Heart left ventricle (tissue), 16 donors: ENCODE data around the gene CCNY. TPM values are rescaled to one million over a fixed set of nuclear protein-coding genes. Genes with fewer than 3 reads are reported as not detected.

Experiments
- ATAC-seq, 4 donors: fragments of 200-7000 bp; cut with Tn5 transposase; one replicate each; pipeline ENCODE4 v1.9.1; 2020 to 2022; ENCODE audit warnings: moderate library complexity in 4 of 4, mild to moderate bottlenecking in 3 of 4, moderate number of reproducible peaks in 1 of 4
- DNase-seq, 5 donors: peaks; one replicate each; pipeline ENCODE4 v3.0.0-alpha.2; 2020
- H3K27ac ChIP-seq, 12 donors: fragments of 200-600 bp; sonication (generic) in 4 of 12; one replicate each; pipeline versions ENCODE4 v1.5.0 to v1.8.0; 2016 to 2022; ENCODE audit warnings: mild to moderate bottlenecking in 2 of 12
- H3K27me3 ChIP-seq, 9 donors: fragments of 200-600 bp; sonication (generic) in 2 of 9; one replicate each; pipeline versions ENCODE4 v1.5.1 to v1.8.0; 2016 to 2022; ENCODE audit warnings: mild to moderate bottlenecking in 3 of 9
- H3K36me3 ChIP-seq, 9 donors: fragments of 200-600 bp; sonication (generic) in 2 of 9; one replicate each; pipeline versions ENCODE4 v1.5.0 to v1.8.0; 2018 to 2022; ENCODE audit warnings: mild to moderate bottlenecking in 2 of 9
- H3K4me1 ChIP-seq, 12 donors: fragments of 200-600 bp; sonication (generic) in 4 of 12; one replicate each; pipeline versions ENCODE4 v1.5.0 to v1.8.0; 2016 to 2022; ENCODE audit warnings: mild to moderate bottlenecking in 3 of 12
- H3K4me3 ChIP-seq, 12 donors: fragments of 200-600 bp; sonication (generic) in 4 of 12; one replicate each; pipeline versions ENCODE4 v1.5.0 to v1.8.0; 2017 to 2022; ENCODE audit warnings: mild to moderate bottlenecking in 9 of 12, moderate library complexity in 4 of 12
- H3K9me3 ChIP-seq, 12 donors: fragments of 200-600 bp; sonication (generic) in 4 of 12; one replicate each; pipeline versions ENCODE4 v1.5.0 to v1.8.0; 2016 to 2022; ENCODE audit warnings: mild to moderate bottlenecking in 1 of 12
- POLR2A ChIP-seq, 2 donors: fragments of 450-650 bp; IDR thresholded peaks; one replicate each; pipeline ENCODE4 v1.6.1; 2017; ENCODE audit warnings: antibody characterized with exemption in 2 of 2, mild to moderate bottlenecking in 2 of 2, moderate library complexity in 2 of 2
- WGBS, 4 donors: extraction: QIAGEN DNeasy Blood & Tissue Kit in 2 of 4; methylation state at CpG; one replicate each; pipeline versions ENCODE4 v1.1.5 to v1.1.7; 2013 to 2018; 5-methylcytosine and 5-hydroxymethylcytosine counted together
- intact Hi-C, 10 donors: fragments of 100-400 bp; cut with DNase I; formaldehyde crosslinking; loops; one replicate each; pipeline versions ENCODE4 v1.11.1 to v1.14.2; 2022
- polyA plus RNA-seq, 2 donors: library from polyadenylated mRNA; stranded (reverse); fragments of 200-250 nt; gene quantifications; one replicate each; pipeline ENCODE4 v1.2.3, GENCODE V29; 2013
- total RNA-seq, 9 donors: library from RNA; depleted of rRNA in 2 of 9; stranded (reverse); fragments of >200 nt in 2 of 9; fragmentation: NEBNext Ultra II Directional in 3 of 9; extraction: Animal tissue kit (Norgen Biotek cat#: 25700) in 3 of 9; gene quantifications; one replicate each; pipeline versions ENCODE4 v1.1.0 to v1.2.4, GENCODE V29; 2016 to 2023
- TF ChIP-seq, protein P1 (sequence below), 12 donors: fragments of 200-600 bp; sonication (generic) in 4 of 12; IDR thresholded peaks; one replicate each; pipeline versions ENCODE4 v1.5.0 to v1.8.0; 2018 to 2022; ENCODE audit warnings: antibody characterized with exemption in 12 of 12, mild to moderate bottlenecking in 5 of 12
- donor health status: ischemic (EF 13 %, LVEDD 7.1; RV severe dilation, severe dysfunction).
- donor health status: healthy with polysubstance abuse.
- donor health status: DM: no; HTN: yes; CAD: no.
- donor health status: DM: no; HTN: no; CAD: no.
- donor health status: ischemic (EF 25% LVEDD 6.9; RV normal size, moderate dysfunction).
- donor health status: ischemic (EF 25% LVEDD 5.7; RV mildly dilated, moderate dysfunction).
- donor health status: healthy.
- donor health status: DM: yes; HTN: yes; CAD: no.
- donor health status: ischemic (EF 35%, LVEDD 5.7; RV mildly dilated, moderate dysfunction).
- donor health status: nonischemic (EF 11% LVEDD 7.7; RV severe dilation, severe dysfunction).
- donor health status: DM: yes; HTN: yes; CAD: no.
- donor health status: PGD.
- donor health status: ischemic (EF 29% LVEDD 5.4; RV normal size, mild dysfunction).
- donor health status: nonischemic (EF 23%, LVEDD 6.1; RV moderate dilation, normal function).

The CCNY gene
- total and polyA plus RNA-seq, 11 donors = 26.4 to 106 (median 80.7) TPM

DNA sequence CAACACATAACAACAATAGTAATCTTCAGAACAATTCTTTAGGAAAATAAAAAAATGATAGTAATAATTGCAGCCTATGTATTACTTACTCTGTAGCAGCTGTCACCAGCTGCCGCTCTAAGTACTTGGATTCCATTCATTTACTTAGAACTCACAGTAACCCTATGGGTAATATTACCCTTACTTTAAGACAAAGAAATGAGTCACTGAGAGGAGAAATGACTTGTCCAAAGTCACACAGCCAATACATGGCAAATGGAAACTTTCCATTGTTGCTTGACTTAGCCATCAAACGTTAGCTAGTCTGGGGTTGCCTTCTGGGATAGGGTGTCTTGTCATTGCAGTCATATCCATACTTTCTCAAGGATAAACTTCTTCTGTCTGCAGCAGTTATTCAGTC is 3.6 kb downstream of the CCNY start:
- Histone ChIP-seq H3K36me3 (no peaks in the 10 kb centered on the region), H3K27me3 (no peaks in the 10 kb centered on the region), H3K4me1 (peaks cover 15 to 72% (median 60%) of the 10 kb centered on the region in 12 donors), H3K9me3 (no peaks in the 10 kb centered on the region), H3K4me3 (no peak overlapping the region), H3K27ac (peak overlapping the region in 1 of 12 donors; percentile 11)
- 57 to 72% (median 65%) methylated on average over 2 of the region's 2 CpGs for WGBS, 4 donors
- ATAC-seq (no peak), DNase-seq (no peak)
- intact Hi-C loops = loop anchor here (5.0 to 10.0 kb wide), 9 partner anchors 32 to 225 kb away; no protein-coding TSS in a partner anchor
- TF ChIP-seq POLR2A (IDR thresholded peaks at IDR 0.05) = no peak
- TF ChIP-seq, protein P1, sequence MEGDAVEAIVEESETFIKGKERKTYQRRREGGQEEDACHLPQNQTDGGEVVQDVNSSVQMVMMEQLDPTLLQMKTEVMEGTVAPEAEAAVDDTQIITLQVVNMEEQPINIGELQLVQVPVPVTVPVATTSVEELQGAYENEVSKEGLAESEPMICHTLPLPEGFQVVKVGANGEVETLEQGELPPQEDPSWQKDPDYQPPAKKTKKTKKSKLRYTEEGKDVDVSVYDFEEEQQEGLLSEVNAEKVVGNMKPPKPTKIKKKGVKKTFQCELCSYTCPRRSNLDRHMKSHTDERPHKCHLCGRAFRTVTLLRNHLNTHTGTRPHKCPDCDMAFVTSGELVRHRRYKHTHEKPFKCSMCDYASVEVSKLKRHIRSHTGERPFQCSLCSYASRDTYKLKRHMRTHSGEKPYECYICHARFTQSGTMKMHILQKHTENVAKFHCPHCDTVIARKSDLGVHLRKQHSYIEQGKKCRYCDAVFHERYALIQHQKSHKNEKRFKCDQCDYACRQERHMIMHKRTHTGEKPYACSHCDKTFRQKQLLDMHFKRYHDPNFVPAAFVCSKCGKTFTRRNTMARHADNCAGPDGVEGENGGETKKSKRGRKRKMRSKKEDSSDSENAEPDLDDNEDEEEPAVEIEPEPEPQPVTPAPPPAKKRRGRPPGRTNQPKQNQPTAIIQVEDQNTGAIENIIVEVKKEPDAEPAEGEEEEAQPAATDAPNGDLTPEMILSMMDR (IDR thresholded peaks at IDR 0.05) = no peak

DNA sequence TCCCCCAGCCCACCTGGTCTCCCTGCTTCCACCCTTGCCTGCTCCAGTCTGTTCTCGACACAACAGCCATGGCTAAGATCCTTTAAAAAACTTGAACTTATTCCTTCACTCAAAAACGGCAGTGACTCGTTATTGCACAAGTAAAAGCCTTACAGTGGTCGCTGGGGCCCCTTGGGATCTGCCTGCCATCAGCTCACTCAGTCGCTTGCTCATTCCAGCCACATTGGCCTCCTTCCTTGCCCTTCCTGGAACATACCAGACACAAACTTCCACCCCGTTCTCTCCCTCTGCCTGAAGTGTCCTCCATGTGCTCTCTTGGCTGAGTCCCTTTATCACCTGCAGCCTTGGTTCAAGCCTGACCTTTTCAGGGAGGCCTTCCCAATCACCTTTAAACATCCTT is 4.7 kb downstream of the CCNY start:
- 15 to 22% (median 20%) methylated on average over 6 of the region's 6 CpGs for WGBS, 4 donors
- H3K36me3 ChIP-seq = no peaks in the 10 kb centered on the region
- intact Hi-C loops = no loop called here
- no peaks in the 10 kb centered on the region for H3K27me3 ChIP-seq
- no peak overlapping the region for H3K4me3 ChIP-seq
- peak in 2 of 4 donors; percentile 14 to 32 for ATAC-seq
- H3K4me1 ChIP-seq = peaks cover 15 to 75% (median 62%) of the 10 kb centered on the region in 12 donors
- peak in 2 of 5 donors; percentile 47 to 51 for DNase-seq
- no peaks in the 10 kb centered on the region for H3K9me3 ChIP-seq
- H3K27ac ChIP-seq = peak overlapping the region in 6 of 12 donors; percentile 6 to 59 (median 40)
- TF ChIP-seq POLR2A (IDR thresholded peaks at IDR 0.05) = no peak
- TF ChIP-seq, protein P1 (IDR thresholded peaks at IDR 0.05) = no peak

DNA sequence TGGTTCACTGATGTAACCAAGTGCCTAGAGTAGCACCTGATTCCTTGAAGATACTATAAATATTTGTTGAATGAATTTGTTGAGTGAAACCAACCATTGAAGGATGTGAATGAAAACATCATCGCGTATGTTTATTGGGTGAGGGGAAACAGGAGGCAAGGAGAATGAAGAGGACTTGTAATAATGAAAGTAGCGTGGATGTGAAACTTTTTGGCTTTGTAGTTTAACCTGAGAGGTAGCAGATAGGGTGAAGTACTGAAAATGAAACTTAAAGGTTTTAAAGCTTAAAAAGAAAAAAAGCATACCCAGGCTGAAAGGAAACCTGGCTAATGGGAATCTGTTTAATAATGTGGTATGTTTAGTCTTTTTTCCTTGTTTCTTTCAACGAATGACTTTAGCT is 5.2 kb downstream of the CCNY start:
- 57 to 64% (median 59%) methylated on average over 4 of the region's 4 CpGs for WGBS, 4 donors

DNA sequence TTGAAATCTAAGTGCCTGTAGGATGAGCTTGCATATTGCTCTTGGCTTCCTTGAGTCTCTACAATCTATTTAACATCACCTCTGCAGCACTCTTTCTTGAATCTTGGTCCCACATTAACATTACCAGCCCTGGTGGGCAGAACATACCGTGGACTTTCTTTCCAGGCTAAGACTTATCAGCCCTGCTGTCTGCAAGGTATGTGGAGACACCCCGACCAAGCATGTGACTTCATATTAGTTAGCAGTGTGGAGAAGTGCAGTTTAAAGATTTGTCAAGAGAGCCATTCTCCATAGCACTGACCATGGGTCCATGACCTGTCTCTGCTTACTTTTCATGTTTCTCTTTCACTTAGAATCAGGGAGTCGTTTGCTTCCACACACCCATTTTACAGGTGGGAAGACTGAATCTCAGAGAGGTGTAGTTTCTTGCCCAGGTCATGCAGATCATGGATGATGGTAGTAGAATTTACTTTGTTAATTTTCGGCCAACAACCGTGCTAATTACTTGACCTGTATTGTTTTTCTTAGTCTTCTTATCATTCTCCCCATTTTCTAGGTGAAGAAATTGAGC is 6.0 kb downstream of the CCNY start:
- no peak for DNase-seq
- Histone ChIP-seq H3K9me3 (no peaks in the 10 kb centered on the region), H3K4me1 (peaks cover 18 to 88% (median 75%) of the 10 kb centered on the region in 12 donors), H3K27me3 (no peaks in the 10 kb centered on the region), H3K27ac (peak overlapping the region in 1 of 12 donors; percentile 12), H3K4me3 (no peak overlapping the region), H3K36me3 (no peaks in the 10 kb centered on the region)
- TF ChIP-seq POLR2A (IDR thresholded peaks at IDR 0.05) = no peak
- TF ChIP-seq, protein P1 (IDR thresholded peaks at IDR 0.05) = no peak
- 73 to 80% (median 78%) methylated on average over 5 of the region's 5 CpGs for WGBS, 4 donors
- intact Hi-C loops = no loop called here
- ATAC-seq = no peak

More for the DNA sequence above, 5.2 kb downstream of the CCNY start:
- peaks cover 18 to 81% (median 67%) of the 10 kb centered on the region in 12 donors for H3K4me1 ChIP-seq
- H3K36me3 ChIP-seq = no peaks in the 10 kb centered on the region
- ATAC-seq = no peak
- no peak for DNase-seq
- peak overlapping the region in 2 of 12 donors; percentile 6 to 12 for H3K27ac ChIP-seq
- intact Hi-C loops = no loop called here
- no peaks in the 10 kb centered on the region for H3K27me3 ChIP-seq
- H3K4me3 ChIP-seq = no peak overlapping the region
- TF ChIP-seq POLR2A (IDR thresholded peaks at IDR 0.05) = no peak
- TF ChIP-seq, protein P1 (IDR thresholded peaks at IDR 0.05) = no peak
- no peaks in the 10 kb centered on the region for H3K9me3 ChIP-seq
